HG03045 (cell line): ENCODE measurements around the gene NCKAP5L.
"Not testable (repeated sequence)": the region's sequence is repeated elsewhere in the genome, so short reads cannot be mapped to it uniquely, and the experiment has no call there.

Experiments
- ATAC-seq: cut with Tn5 transposase; IDR thresholded peaks from one replicate; pipeline ENCODE4 v1.9.1; 2021; ENCODE audit warnings: mild to moderate bottlenecking, moderate library complexity; ENCODE audit not compliant: unreplicated experiment

The NCKAP5L gene

DNA sequence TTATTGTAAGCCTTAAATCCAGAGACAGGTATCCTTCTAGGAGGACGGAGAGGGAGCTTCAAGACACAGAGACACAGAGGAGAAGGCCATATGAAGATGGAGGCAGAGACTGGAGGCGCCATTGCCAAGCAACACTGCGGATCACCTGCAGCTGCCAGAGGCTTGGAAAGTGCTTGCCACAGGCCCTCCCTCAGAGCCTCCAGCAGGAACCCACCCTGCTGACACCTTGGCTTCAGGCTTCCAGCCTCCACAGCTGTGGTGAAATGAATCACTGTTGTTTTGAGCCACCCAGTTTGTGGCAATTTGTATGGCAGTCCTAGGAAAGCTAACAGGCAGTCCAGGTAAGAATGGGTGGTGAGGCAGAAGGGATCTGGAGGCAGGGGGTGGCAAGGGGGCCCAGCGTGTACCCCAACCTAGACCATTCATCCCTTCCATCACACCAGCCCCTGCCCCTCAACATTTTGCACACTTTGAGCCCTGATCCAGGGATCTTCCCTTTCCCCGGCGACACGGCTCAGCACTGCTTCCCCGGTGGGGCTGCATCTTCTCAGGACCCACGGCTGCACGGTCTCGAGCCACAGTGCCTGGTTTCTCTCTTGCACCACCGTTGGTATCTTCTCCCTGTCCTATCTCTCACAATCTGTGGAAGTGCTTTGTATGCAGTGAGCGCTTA, 37.0 kb upstream of the NCKAP5L start:
- ATAC-seq = no peak

DNA sequence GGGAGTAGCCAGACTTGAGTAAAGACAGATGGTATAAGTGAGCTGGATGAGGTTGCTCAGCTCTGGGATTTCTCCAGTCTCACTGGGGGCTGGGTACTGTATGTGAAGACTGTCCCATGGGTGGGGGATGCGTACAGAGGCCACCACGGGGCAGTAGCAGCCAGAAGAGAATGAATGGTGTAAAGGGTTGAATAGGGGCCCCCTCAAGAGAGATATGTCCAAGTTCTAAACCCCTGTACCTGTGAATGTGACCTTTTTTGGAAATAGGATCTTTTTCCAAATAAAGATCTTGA, 36.5 kb upstream of the NCKAP5L start:
- no peak for ATAC-seq

DNA sequence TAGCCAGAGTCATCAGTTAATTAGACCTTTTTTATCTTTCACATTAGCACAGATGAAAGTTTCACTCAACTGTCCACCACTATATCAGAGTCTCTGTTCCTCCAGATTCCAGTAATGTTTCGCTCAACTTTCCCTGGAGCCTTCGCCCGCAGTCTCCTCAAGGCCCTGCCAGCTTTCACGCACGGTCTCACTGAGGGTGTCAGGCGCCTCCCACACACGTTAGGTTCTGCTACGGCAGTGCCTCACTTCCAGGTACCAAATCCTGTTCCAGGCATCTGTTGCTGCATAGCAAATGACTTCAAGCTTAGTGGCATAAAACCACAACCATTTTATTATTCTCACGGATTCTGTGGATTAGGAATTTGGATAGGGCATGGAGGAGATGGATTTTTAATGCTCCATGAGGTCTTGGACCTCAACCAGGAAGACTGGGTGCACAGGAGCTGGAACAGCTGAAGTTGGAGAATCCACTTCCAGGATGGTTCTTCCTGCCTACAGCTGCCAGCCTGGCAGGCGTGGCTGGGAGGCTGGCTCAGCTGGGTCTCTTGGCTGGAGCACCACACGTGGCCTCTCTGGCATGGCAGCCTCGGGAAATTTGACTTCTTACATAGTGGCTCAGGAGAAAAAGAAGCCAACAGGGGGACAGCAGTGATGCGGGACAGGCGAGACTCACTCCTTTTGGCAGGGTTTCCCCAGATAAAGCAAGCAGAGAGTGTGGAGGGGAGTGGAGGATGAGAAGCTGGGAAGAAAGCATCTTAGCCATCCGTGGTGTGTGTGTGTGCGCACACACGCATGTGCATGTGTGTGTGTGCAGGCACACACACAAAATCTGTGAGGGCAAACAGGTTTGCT, 36.0 kb upstream of the NCKAP5L start:
- no peak for ATAC-seq

DNA sequence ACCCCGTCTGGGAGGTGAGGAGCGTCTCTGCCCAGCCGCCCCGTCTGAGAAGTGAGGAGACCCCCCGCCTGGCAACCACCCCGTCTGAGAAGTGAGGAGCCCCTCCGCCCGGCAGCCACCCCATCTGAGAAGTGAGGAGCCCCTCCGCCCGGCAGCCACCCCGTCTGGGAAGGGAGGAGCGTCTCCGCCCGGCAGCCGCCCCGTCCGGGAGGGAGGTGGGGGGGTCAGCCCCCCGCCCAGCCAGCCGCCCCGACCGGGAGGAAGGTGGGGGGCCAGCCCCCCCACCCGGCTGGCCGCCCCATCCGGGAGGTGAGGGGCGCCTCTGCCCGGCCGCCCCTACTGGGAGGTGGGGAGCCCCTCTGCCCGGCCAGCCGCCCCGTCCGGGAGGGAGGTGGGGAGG, 32.7 kb upstream of the NCKAP5L start:
- not testable (repeated sequence) for ATAC-seq

GRCh38 chr12:49855890-49856289, 27.7 kb upstream of the NCKAP5L start:
- ATAC-seq = not testable (repeated sequence)

- ATAC-seq = no peak
Observed at GRCh38 chr12:49854976-49855375, 26.8 kb upstream of the NCKAP5L start.

DNA sequence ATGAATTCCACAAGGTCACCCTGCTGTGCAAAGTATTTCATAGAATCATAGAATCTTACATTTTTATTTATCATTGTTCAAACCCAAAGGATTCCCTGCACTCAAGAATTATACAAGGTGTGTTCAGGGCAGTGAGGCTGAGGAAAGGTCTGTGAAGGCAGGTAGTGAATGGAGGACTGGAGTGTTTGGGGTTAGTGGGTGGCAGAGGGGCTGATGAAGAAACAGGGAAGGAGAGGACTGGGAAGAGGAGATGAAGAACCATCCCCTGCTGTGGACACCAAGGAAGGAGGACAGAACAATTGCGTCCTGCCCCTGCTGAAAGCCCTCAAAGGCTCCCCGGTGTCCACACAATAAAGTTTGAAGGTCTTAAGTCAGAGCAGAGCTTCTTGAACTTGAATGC, 25.5 kb upstream of the NCKAP5L start:
- no peak for ATAC-seq

DNA sequence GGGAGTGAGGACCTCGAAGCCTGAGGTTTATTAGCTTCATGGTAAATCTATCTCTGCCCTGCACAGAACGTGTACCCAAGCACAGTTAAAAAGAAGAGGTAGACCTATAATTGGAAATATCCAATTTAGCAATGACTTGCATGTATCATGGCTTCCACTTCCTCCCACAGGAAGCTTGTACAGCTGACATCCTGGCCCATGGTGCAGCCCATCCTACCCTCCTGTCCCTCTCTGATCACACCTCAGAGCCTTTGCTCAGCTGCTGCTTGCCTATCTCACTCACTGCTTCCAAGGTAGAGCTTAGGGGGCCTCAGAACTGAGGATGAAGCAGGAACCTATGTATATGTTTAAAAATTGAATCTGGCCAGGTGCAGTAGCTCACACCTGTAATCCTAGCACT, 18.9 kb upstream of the NCKAP5L start:
- ATAC-seq = no peak

DNA sequence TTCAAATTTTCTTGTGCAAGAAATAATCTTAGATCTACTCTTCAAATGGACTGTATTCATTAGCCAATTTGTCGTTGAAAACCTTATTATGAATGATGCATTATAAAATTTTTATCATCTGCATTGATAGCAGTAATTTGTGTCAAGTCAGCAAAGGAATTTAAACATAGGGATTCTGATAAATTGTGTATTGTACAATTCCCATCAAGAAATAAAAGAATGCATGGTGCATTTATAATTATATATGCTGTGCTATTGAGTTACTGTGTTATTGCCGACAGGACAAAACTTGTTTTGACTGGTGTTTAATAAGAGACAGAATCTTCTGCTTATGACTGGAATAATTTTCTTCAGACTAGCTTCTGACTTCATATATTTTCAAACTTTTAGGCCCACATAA, 17.8 kb upstream of the NCKAP5L start:
- no peak for ATAC-seq

- no peak for ATAC-seq
Observed at GRCh38 chr12:49843876-49844437, 15.7 kb upstream of the NCKAP5L start.

GRCh38 chr12:49843411-49843810, 15.2 kb upstream of the NCKAP5L start:
- ATAC-seq = no peak

- ATAC-seq = peak; percentile 86
Observed at GRCh38 chr12:49842519-49843352, 14.5 kb upstream of the NCKAP5L start, which contains the start of gene BCDIN3D. BCDIN3D (minus strand) TSS chr12:49843106; CDS start chr12:49843087, 19 bp downstream.

GRCh38 chr12:49838973-49839633, 10.9 kb upstream of the NCKAP5L start:
- ATAC-seq = no peak

GRCh38 chr12:49832836-49833421, 4.7 kb upstream of the NCKAP5L start:
- ATAC-seq = no peak

GRCh38 chr12:49831717-49832116, 3.5 kb upstream of the NCKAP5L start:
- ATAC-seq = no peak

DNA sequence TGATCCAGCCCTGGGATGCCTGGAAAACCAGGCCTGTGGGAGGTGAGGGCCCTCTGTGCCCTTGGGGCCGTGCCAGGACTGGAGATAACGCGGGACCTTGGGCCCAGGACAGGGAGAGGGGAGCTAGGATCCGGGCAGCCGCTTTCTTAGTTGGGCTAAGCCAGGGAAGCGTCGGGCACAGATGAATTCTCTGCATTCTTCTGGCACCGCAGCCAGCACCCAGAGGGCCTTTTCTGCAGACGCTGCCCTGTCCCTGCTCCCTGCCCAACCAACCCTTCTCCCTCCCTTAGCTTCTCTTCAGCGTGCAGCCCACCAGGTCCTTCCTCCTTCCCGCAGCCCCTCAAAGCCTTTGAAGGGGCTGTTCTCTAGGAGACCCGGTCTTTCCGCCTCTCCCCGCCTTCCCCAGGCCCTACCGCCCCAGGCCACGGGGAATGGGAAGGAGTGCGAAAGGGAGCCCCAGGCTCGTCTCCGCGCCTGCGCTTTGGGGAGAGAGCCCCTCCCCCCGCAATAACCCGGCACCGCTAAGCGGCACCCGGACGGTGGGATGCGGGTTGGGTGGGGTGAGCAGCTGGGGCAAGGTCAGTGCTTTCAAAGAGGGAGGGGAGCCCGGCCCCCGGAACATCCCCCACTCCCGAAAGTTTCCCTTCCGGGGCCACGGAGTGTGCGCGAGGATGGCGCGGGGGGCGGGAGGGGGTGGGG, 663 bp downstream of the NCKAP5L start:
- ATAC-seq = peak; percentile 4

DNA sequence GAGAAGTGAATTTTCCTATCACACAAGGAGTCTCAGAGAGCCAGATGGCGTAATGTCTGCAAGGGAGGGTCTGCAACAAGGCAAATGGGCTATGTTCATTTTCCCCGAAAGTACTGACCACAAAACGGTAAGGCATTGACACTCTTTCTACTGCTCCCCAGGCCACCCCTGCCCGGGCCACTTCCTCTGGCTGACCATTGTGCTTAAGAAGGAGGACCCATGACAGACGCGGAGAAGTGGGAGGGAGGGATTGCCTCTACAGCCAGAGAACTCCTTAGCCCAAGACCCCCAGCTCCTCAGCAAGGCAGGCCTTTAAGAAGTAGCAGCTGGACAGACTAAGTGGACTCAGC, 1.2 kb downstream of the NCKAP5L start:
- ATAC-seq = no peak

GRCh38 chr12:49825971-49826421, 2.2 kb downstream of the NCKAP5L start:
- ATAC-seq = no peak

- ATAC-seq = no peak
Observed at GRCh38 chr12:49825360-49825970, 2.7 kb downstream of the NCKAP5L start.
